NCI-H2227 (cell line): ENCODE results near the gene MCF2L.

ENCODE experiments used
- DNase-seq: peaks from one replicate; lab custom pipeline; 2025; ENCODE audit not compliant: unreplicated experiment; lab: John Stamatoyannopoulos, UW

MCF2L gene

GRCh38 chr13:113140677-113141600 lies 171.9 kb downstream of the MCF2L start:
- DNase-seq: no peak

GRCh38 chr13:113141601-113141970 lies 172.6 kb downstream of the MCF2L start:
- DNase-seq: no peak

- DNase-seq: no peak
Measured at GRCh38 chr13:113142876-113143275, 173.9 kb downstream of the MCF2L start.

GRCh38 chr13:113143466-113144254 lies 174.6 kb downstream of the MCF2L start:
- DNase-seq: no peak

- DNase-seq: no peak
Measured at GRCh38 chr13:113144255-113144629, 175.2 kb downstream of the MCF2L start.

- no peak for DNase-seq
Measured at GRCh38 chr13:113145496-113145895, 176.5 kb downstream of the MCF2L start.

- DNase-seq: no peak
Measured at GRCh38 chr13:113145911-113146598, 177.0 kb downstream of the MCF2L start.

GRCh38 chr13:113146750-113147149 lies 177.7 kb downstream of the MCF2L start:
- no peak for DNase-seq

- no peak for DNase-seq
Measured at GRCh38 chr13:113147206-113147605, 178.2 kb downstream of the MCF2L start.

GRCh38 chr13:113148407-113148806 lies 179.4 kb downstream of the MCF2L start:
- no peak for DNase-seq

- DNase-seq: no peak
Measured at GRCh38 chr13:113148940-113149503, 180.0 kb downstream of the MCF2L start.
